SK-N-MC (cell line): ENCODE data around the gene NEDD8.

Experiments
- EZH2 ChIP-seq: fragments of 200-600 bp; sonication (generic); IDR thresholded peaks from one replicate; pipeline ENCODE4 v1.6.1; 2017; ENCODE audit warnings: antibody characterized with exemption
- FOXP2 ChIP-seq: optimal IDR thresholded peaks from 2 replicates; pipeline ENCODE3; 2011; ENCODE audit warnings: mild to moderate bottlenecking, moderate library complexity; ENCODE audit not compliant: insufficient read depth; ENCODE audit errors: extremely low read length, control extremely low read depth
- POLR2AphosphoS5 ChIP-seq: IDR thresholded peaks from 2 replicates; pipeline ENCODE4 v1.6.1; 2012; ENCODE audit warnings: mild to moderate bottlenecking, low read depth, low read length, borderline replicate concordance

GRCh38 chr14:24233538-24233866 lies 1.3 kb upstream of the NEDD8 start:
- no peak for TF ChIP-seq EZH2
- TF ChIP-seq POLR2AphosphoS5, result no peak
- no peak for TF ChIP-seq FOXP2
